Thoracic aorta (tissue), 2 donors: Measurements from ENCODE around the gene MRM1. TPM values are rescaled to one million over a fixed set of nuclear protein-coding genes. Genes with fewer than 3 reads are reported as not detected.

Source experiments
- ATAC-seq: fragments of 150-250 bp; one replicate; pipeline ENCODE4 v1.8.0; 2017; ENCODE audit warnings: low read depth; ENCODE audit not compliant: insufficient number of reproducible peaks, low FRiP score
- DNase-seq: peaks from one replicate; pipeline ENCODE4 v3.0.0-alpha.2; 2020; ENCODE audit warnings: low spot score
- H3K27ac ChIP-seq, 2 donors: fragments of 200-600 bp; sonication (generic); 1 replicate in 1 of 2; 2 replicates in 1 of 2; pipeline ENCODE4 v1.5.1; 2016; ENCODE audit warnings: mild to moderate bottlenecking in 2 of 2, moderate library complexity in 2 of 2
- H3K27me3 ChIP-seq: fragments of 200-600 bp; sonication (generic); replicated peaks from 2 replicates; pipeline ENCODE4 v1.6.0; 2016; ENCODE audit warnings: mild to moderate bottlenecking; ENCODE audit not compliant: insufficient read depth
- H3K36me3 ChIP-seq: fragments of 200-600 bp; sonication (generic); one replicate; pipeline ENCODE4 v1.5.1; 2016
- H3K4me1 ChIP-seq, 2 donors: fragments of 200-600 bp; sonication (generic); 1 replicate in 1 of 2; 2 replicates in 1 of 2; pipeline versions ENCODE4 v1.5.1 to v1.6.0; 2016; ENCODE audit warnings: low read depth in 2 of 2, mild to moderate bottlenecking in 1 of 2; ENCODE audit not compliant: control insufficient read depth in 1 of 2
- H3K4me3 ChIP-seq: fragments of 200-600 bp; sonication (generic); 2 replicates; pipeline ENCODE4 v1.5.1; 2016; ENCODE audit warnings: mild to moderate bottlenecking
- H3K9me3 ChIP-seq: fragments of 200-600 bp; sonication (generic); 2 replicates; pipeline ENCODE4 v1.5.1; 2016
- total RNA-seq, 2 donors: library from RNA; depleted of rRNA; stranded (reverse); fragments of >200 nt; gene quantifications; one replicate each; pipeline versions ENCODE4 v1.1.0 to v1.2.3, GENCODE V29; 2016
- TF ChIP-seq, protein P1 (sequence below): fragments of 200-600 bp; sonication (generic); IDR thresholded peaks from one replicate; pipeline ENCODE4 v1.5.1; 2019; ENCODE audit warnings: antibody characterized with exemption

Gene MRM1
- total RNA-seq, 2 donors from 2014 or later: 3.8 to 3.9 TPM

DNA sequence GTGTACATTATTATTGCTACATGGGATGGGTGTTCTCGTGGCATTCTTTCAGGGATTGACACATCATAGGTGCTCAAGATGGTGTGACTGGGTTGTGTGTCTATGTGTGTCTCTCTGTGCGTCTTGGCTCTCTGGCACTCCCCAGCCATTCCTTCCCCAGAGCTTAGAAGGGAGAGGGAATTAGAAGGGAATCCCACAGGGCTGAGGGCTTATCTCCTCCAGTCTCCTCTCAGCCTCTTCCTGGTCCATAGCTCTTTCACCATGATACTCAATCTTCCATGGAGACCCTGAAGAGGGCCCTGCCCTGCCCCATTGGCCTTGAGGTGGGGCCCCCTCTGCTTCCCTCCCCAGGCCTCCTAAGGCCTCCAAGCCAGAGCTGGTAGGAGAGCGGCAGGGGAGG lies 52.0 kb downstream of the MRM1 start:
- no peaks in the 10 kb centered on the region for H3K27me3 ChIP-seq
- no peak for ATAC-seq

DNA sequence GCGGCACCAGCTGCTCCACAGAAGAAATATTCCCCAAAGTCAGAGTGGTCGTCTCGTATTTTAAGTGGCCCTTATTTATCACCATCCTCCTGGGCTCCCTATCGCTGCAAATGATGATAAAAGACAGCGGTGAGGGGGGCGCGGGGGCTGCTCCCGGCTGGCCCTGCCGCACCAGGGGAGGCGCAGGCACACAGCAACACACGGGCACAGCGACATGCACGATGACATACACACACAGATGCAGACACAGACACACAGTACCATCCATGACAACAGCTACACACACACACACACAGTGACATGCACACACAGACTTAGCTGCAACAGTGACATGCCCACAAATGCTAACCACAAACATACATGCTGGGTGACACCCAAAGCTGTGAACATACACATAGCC lies 52.5 kb downstream of the MRM1 start:
- H3K27ac ChIP-seq: no peak overlapping the region
- ATAC-seq (no peak), DNase-seq (no peak)
- no peaks in the 10 kb centered on the region for H3K27me3 ChIP-seq
- peaks cover 3 to 8% of the 10 kb centered on the region in 2 donors for H3K4me1 ChIP-seq
- TF ChIP-seq, protein P1, sequence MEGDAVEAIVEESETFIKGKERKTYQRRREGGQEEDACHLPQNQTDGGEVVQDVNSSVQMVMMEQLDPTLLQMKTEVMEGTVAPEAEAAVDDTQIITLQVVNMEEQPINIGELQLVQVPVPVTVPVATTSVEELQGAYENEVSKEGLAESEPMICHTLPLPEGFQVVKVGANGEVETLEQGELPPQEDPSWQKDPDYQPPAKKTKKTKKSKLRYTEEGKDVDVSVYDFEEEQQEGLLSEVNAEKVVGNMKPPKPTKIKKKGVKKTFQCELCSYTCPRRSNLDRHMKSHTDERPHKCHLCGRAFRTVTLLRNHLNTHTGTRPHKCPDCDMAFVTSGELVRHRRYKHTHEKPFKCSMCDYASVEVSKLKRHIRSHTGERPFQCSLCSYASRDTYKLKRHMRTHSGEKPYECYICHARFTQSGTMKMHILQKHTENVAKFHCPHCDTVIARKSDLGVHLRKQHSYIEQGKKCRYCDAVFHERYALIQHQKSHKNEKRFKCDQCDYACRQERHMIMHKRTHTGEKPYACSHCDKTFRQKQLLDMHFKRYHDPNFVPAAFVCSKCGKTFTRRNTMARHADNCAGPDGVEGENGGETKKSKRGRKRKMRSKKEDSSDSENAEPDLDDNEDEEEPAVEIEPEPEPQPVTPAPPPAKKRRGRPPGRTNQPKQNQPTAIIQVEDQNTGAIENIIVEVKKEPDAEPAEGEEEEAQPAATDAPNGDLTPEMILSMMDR: no peak
- no peak overlapping the region for H3K4me3 ChIP-seq
- no peaks in the 10 kb centered on the region for H3K36me3 ChIP-seq
- no peaks in the 10 kb centered on the region for H3K9me3 ChIP-seq

More for the DNA sequence above, 52.0 kb downstream of the MRM1 start:
- no peak overlapping the region for H3K27ac ChIP-seq
- no peaks in the 10 kb centered on the region for H3K36me3 ChIP-seq
- TF ChIP-seq, protein P1: no peak
- no peak overlapping the region for H3K4me3 ChIP-seq
- no peak for DNase-seq
- H3K9me3 ChIP-seq: no peaks in the 10 kb centered on the region
- peaks cover 3 to 8% of the 10 kb centered on the region in 2 donors for H3K4me1 ChIP-seq

DNA sequence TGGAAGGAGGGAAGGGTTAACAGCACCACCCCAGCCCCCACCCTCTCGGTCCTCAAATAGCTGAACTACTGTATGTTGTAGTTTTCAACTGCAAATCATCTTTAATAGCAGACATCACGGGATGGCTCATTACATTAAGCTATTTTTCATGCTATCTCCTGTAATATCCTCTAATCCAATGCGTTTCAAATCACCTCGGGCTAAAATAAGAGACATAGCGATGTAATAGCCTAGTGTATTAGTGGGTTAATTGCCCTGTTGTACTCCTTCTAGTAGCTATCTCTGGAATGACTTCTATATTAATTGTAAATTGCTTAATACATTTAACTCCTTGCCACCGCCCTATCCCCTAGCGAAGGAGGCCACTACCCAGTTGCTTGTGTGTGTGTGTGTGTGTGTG lies 54.3 kb downstream of the MRM1 start:
- no peaks in the 10 kb centered on the region for H3K9me3 ChIP-seq

GRCh38 chr17:36657390-36657762 lies 56.0 kb downstream of the MRM1 start:
- Histone ChIP-seq H3K4me1 (peaks cover 3 to 8% of the 10 kb centered on the region in 2 donors), H3K36me3 (no peaks in the 10 kb centered on the region), H3K9me3 (no peaks in the 10 kb centered on the region), H3K27me3 (no peaks in the 10 kb centered on the region), H3K27ac (no peak overlapping the region), H3K4me3 (peak overlapping the region; percentile 70)
- DNase-seq (no peak), ATAC-seq (no peak)
- TF ChIP-seq, protein P1: no peak

More for the DNA sequence above, 54.3 kb downstream of the MRM1 start:
- no peak overlapping the region for H3K27ac ChIP-seq
- TF ChIP-seq, protein P1: no peak
- no peaks in the 10 kb centered on the region for H3K36me3 ChIP-seq
- ATAC-seq (no peak), DNase-seq (no peak)
- no peak overlapping the region for H3K4me3 ChIP-seq
- H3K27me3 ChIP-seq: no peaks in the 10 kb centered on the region
- H3K4me1 ChIP-seq: peaks cover 3 to 8% of the 10 kb centered on the region in 2 donors

GRCh38 chr17:36657763-36658490 lies 56.5 kb downstream of the MRM1 start:
- ATAC-seq (no peak), DNase-seq (no peak)
- Histone ChIP-seq H3K36me3 (no peaks in the 10 kb centered on the region), H3K27me3 (no peaks in the 10 kb centered on the region), H3K4me1 (peaks cover 3 to 8% of the 10 kb centered on the region in 2 donors), H3K9me3 (no peaks in the 10 kb centered on the region), H3K27ac (no peak overlapping the region), H3K4me3 (peak overlapping the region; percentile 70)
- TF ChIP-seq, protein P1: no peak

Other genes with a start within 250 kb of the MRM1 start
- under 1 TPM in 1 of 2 donors, not detected in 1; 0.27 TPM for gene TBC1D3H, start 213.1 kb upstream of the MRM1 start, total RNA-seq
- 10 to 100 TPM; 13.8 to 27.1 TPM for gene ZNHIT3, start 114.9 kb upstream of the MRM1 start, total RNA-seq
- gene MYO19, start 66.7 kb upstream of the MRM1 start, total RNA-seq: 10 to 100 TPM; 43.9 to 66.7 TPM
- gene PIGW, start 66.6 kb upstream of the MRM1 start, total RNA-seq: 10 to 100 TPM in 1 of 2 donors, 1 to 10 TPM in 1; 1.8 to 10.7 TPM
- 10 to 100 TPM; 57.3 to 69.8 TPM for gene GGNBP2, start 56.7 kb upstream of the MRM1 start, total RNA-seq
- 10 to 100 TPM; 10.1 to 17.3 TPM for gene DHRS11, start 9.7 kb upstream of the MRM1 start, total RNA-seq